GM19324 (cell line): Measurements from ENCODE around the gene LETM1.

Experiments
- ATAC-seq: cut with Tn5 transposase; IDR thresholded peaks from one replicate; pipeline ENCODE4 v1.9.1; 2021; ENCODE audit warnings: mild to moderate bottlenecking, moderate library complexity; ENCODE audit not compliant: unreplicated experiment, low FRiP score

The LETM1 gene

DNA sequence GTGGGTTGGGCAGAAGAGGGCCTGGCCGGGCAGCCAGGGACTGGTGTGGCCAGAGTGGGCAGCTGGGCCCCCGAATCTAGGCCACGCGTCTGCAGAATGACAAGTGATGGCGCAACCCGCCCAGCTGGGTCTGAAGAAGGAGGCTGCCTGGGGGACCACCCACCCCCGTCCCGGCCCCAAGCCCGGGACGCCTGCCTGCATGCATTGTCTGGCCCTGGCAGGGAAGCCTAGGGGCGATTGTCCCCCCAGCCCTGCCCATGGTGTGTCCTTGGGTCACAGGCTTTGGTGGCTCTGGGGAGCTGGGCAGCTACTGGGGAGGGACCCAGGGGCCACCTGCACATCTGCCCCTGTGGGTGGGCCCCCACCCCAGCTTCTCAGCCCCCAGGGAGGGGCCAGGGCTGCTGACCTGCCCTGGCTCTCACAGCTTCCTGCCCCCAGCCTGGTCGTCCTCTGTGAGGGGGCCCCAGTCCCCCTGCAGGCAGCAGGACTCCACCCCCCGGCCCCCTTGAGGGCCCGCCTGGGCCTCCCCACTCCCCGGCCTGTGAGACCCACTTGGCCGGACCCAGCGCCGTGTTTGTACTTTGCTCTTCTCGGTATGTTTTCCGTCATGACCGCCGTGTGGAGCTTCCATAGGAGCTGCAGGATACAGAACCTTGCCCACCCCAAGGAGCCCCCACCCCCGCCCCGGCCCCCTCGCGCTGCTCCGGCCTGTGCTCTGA lies 57.9 kb downstream of the LETM1 start:
- no peak for ATAC-seq

DNA sequence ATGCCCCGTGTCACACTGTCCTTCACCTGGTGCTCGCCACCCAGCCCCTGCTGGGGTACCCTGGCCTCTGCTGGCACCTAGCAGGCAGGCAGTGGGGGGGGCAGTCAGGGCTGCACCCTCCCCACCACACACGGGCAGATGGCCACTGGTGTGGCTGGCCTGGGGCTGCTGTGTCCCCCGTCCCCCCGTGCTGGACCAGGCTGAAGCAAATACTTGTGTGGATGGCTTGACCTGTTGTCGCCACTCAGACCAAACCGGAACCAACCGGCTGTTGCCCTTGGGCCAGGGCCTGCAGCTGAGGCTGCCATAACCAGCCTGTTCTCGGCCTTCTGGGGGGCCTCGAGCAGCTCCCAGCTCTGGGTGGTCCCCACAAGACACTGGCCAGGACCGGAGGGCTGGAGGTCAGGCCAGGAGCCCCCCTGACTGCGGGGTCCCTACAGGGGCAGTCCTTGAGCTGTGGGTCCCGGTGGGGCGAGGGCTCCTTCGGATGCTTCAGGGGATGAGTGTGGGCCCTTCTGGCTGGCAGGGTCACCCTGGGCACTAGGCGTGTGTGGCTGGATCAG lies 58.6 kb downstream of the LETM1 start:
- no peak for ATAC-seq

GRCh38 chr4:1796486-1797204 lies 59.3 kb downstream of the LETM1 start:
- ATAC-seq = no peak

DNA sequence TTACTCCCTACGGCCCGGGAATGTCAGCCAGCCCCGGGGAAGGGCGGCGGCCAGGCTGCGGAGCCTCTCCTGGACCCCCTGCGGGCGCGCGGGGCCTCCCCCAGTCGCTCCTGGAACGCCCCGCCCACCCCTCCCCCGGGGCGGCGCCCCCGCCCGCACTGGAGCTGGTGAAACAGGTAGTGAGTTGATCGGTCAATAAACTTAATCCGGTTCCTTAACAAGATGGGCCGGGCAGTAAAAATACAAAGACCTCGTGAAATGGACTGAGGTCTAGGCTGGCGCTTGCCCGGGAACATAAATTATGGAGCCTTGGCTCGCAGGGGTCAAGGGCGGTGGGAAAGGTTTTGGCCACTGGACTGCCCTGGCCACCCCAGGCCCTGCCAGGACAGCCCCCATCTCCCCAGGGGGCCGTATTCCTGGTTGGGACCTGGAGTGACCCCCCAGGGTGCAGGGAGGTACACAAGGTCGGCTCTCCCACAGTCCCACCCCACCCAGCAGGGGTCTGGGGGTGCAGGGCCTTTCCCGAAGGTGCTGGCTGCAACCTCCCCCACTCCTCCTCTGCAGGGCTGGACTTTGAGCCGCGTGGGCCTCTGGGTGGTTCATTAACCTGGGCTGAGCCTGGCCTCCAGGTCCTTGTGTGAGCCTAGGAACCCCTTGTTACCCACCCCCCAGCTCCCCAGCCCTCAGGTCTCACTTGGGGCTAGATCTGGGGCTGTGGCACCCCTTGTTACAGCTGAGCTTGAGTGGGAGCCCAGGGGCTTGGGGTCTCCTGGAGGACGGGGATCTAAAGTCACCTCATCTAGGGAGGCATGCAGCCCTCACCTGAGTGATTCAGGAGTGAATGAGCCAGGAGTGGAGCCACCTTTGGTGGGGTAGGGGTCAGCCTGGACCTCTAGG lies 60.4 kb downstream of the LETM1 start:
- no peak for ATAC-seq

GRCh38 chr4:1794809-1795298 lies 61.1 kb downstream of the LETM1 start:
- ATAC-seq = no peak

DNA sequence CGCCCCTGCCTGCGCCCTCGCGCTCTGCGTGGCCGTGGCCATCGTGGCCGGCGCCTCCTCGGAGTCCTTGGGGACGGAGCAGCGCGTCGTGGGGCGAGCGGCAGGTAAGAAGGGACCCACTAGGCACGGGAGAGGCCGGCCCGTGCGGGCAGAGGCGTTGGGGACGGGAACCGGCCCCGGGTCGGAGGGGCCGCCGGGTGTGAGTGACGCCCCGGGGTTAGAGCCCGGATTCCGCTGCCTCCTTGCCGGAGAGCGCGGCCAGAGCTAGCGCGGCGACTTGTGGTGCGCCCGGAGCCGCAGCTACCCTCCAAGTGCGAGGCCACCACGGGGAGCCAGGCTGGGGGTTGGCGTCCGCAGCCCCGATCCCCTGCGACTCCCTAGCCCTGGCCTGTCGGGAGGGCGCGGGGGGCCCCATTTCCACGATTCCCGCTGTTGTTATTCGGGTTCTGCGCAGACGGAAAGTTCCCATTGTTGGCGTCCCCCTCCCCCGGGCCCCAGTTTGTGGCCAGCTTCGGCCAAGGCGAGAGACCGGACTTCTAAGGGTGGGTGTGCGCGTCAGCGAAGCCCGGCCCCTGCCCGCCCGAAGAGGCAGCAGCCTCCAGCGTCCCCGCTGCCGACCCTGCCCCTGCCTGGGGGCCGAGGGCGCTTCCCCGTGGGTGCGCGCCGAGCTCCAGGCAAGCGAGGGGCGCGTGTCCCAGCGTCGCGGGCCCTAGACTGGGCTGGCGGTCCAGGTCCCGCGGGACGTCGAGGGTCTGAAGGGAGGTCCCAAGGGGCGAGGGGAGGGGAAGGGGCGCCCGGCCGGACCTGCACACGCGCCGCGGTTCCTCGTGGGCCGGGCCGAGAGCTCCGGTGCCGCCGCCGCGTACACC lies 61.8 kb downstream of the LETM1 start:
- ATAC-seq = no peak

DNA sequence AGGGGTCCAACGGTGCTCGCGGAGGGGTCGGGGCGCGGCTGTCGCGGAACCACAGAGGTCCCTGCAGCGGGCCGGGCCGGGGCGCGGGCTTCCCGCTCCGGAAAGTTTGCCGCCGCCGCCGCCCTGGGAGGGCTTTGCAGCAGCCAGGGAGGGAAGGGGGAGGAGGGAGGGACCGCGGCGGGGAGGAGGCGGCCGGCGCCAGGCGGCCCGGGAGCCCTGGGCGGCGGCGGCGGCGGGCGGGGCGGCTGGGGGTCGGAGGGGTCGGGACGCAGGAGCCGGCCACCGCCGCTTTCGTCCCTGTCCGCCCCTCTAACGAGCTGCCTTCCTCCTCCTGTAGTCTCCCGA lies 62.5 kb downstream of the LETM1 start:
- ATAC-seq = no peak

GRCh38 chr4:1792832-1793495 lies 63.0 kb downstream of the LETM1 start, which contains the start of gene FGFR3:
Gene FGFR3 (plus strand): TSS chr4:1793293. CDS start chr4:1793935, 642 bp downstream.
- no peak for ATAC-seq

DNA sequence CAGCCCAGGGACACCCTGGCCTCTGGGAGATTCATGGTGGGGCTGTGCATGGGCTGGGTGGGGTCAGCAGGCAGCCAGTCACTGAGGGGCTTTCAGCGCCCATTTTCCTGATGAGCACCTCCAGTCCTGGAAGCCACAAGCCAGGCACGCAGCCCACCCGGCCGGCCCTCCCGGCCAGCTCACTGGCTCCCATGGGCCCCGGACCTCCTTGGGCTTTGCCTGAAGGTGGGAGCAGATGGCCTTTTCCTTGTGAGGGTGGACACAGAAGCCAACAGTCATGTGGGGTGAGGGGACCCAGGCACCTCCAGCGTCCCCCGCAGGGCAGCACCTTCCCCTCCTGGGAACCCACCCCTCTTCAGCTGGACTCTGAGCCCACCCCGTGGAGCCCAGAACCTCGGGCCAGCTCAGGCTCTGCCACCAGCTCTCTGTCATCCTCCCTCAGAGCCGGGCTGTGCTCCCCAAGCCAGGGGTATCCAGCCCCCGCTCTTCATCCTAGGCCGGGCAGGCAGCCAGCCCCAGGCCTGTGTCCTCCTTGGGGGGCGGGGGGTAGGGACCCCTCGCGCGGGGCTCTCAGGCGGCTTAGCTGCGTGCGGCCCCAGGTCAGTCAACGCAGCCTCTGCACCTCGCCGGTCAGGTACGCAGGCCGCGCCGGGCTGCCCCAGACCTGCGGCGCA lies 63.7 kb downstream of the LETM1 start:
- ATAC-seq = no peak

DNA sequence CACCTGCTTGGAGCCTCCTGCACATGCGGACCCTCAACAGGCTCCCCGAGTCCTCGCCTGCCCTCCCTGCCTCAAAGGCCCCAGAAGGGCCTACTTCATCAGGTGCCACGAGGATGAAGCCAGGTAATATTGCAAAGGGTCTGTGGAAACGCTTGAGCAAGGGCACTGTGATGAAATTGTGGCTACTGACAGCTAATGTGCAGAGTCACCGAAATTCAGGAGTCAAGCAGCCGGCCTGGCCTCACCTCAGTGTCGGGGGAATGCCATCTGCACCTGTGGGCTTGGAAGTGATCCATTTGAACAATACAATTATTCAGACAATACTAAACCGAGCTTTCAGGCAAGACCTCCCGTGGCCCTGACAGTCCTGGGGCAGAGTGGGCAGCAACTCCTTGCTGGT lies 66.0 kb downstream of the LETM1 start:
- no peak for ATAC-seq

DNA sequence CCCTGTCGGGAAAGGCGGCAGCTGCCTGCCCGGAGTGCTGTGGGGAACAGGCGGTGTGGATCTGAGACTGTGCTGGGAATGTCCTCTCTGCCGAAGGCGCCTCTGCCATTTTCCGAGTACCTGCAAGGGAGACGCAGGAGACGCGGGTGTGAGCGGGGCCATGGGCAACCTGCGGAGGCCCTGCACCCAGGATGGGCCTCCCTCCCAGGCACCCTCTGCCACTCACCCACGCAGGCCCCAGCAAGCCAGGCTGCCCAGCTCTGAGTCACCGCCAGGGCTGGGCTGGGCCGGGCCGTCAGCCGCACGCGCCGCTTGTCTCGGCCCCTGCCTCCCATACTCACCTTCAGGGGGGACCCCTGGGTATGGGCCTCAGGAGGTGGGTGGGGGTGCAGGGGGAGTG lies 66.4 kb downstream of the LETM1 start:
- no peak for ATAC-seq

- no peak for ATAC-seq
These were observed 67.5 kb downstream of the LETM1 start for GRCh38 chr4:1788254-1788973.

DNA sequence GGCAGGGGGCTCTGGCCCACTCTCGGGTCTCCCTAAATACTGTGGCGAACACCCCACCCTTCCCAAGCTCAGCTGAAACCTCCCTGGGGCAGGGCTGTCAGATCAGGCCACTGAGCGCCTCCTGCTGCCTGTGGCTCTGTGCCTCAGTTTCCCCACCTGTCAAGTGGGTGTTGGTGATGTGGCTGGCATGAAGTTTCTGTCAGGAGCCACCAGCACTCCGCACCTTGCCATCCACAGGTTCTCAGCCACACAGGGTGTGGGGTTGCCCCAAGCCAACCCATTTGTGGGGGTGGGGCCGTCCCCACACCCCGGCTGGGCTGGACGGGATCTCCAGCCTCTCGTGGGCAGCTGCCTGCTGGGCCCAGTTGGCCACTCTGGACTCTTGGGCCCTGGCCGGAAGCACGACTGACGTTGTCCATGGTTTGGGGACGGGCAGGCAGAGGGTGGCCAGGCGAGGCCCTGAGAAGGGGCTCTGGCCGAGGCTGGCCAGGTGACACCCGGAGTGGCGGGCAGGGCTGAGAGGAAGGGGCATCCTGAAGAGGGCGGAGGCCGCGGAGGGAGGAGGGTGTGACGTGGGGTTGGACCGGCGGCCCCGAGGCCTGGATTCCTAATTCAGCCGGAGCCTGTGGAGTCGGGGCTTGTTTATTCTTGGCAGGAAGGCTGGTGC lies 68.4 kb downstream of the LETM1 start:
- no peak for ATAC-seq

DNA sequence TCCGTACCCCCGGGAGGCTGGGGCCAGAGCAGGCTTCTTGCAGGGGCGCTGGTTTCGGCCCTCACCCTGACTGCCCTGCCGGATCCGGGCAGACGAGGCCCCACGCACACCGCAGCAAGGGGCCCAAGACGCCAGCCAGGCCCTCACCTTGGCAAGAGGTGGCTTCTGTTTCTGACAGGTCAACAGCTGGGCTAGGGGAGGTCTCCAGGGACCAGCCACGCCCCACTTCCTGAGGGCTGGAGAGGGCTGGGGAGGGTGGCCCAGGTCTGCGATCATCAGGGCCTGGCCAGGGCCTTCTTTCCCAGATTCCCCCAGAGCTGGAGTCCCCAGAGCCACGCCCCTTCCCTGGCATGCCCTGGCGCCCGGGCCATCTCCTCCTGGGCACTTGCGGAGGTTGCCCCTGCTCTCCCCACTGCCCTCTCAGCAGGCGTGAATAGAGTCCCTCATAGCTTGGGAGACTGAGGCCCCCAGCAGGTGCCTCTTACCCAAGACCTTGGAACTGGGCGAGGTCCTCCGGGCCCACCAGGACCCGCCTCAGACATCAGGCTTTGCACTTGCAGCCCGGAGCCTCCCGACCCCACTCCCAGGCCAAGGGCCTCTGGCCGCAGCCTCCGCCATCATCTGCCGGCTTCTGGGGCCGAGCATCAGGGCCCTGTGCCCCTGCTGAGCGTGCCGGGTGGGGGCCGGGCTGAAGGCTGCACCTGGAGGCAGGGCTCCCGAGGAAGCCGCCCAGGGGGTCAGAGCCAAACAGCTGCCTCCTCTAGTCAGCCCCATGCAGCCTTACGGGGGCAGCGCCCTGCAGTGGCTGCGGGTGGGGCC lies 69.2 kb downstream of the LETM1 start:
- ATAC-seq = no peak

DNA sequence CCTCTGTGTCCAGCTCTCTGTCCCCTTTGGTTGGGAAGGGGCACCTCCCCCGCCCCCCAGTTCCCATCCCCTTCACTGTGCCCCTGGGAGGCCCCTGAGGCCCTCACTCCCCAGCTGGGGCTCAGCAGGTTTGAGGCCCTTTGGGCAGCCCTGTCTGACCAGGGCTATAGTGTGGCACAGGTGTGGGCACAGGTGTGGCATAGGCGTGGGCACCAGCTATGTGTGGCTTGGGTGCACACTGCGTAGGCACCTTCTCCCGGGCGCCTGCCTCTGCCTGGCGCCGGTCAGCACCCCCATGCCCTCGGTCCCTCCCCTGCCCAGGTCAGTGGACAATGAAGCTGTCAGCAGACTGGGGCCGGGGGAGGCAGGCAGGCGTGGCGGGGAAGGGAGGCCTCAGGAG lies 70.4 kb downstream of the LETM1 start:
- no peak for ATAC-seq

GRCh38 chr4:1784789-1785591 lies 71.0 kb downstream of the LETM1 start:
- no peak for ATAC-seq
